Stimulated activated naive CD8-positive, alpha-beta T cell treated with anti-CD3 and anti-CD28 coated beads, Interleukin-15, Interleukin-2, amounts not matched to agents 100 ng/mL and 50 ng/mL, for 24 hours (primary cell): ENCODE data around the gene PERCC1.
"Not testable (repeated sequence)": the region's sequence is repeated elsewhere in the genome, so short reads cannot be mapped to it uniquely, and the experiment has no call there.

Experiments
- H3K27ac Mint-ChIP-seq: one replicate; pipeline ENCODE4 v1.8.0; 2021; ENCODE audit warnings: mild to moderate bottlenecking, mixed read lengths
- H3K27me3 Mint-ChIP-seq: one replicate; pipeline ENCODE4 v1.8.0; 2021; ENCODE audit warnings: mixed read lengths
- H3K36me3 Mint-ChIP-seq: one replicate; pipeline ENCODE4 v1.8.0; 2021; ENCODE audit warnings: low read depth, mixed read lengths
- H3K4me1 Mint-ChIP-seq: one replicate; pipeline ENCODE4 v1.8.0; 2021; ENCODE audit warnings: low read depth, mixed read lengths
- H3K4me3 Mint-ChIP-seq: one replicate; pipeline ENCODE4 v1.8.0; 2021; ENCODE audit warnings: mild to moderate bottlenecking, mixed read lengths
- H3K9me3 Mint-ChIP-seq: one replicate; pipeline ENCODE4 v1.8.0; 2021; ENCODE audit warnings: mixed read lengths

The PERCC1 gene

DNA sequence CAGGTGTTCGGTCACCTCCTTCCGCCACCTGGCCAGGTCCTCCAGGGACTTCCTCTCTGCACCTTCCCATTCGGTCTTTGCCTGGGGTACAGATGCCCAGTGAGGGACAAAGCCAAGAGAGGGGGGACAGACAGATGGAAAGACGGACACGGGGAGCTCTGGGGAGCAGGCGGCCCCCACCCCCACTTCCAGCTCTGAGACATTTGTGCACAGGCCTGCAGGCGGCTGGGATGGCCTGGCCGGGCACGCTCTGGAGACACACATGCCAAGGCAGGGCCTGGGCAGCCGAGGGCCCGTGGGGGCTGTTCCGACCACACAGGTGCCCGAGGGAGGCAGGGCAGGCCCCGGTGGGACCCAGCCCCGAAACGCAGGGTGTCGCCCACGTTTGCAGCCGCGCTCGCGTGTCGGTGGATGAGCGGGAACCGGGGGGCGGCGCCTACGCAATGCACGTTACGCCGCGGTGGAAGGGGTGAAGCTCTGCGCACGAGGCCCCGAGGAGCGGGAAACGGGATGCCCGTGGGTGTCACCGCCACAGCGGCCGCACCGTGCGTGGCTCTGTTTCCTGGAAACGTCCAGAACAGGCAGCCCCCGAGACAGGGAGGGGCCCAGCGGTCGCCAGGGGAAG, 6.0 kb downstream of the PERCC1 start:
- H3K27ac Mint-ChIP-seq = no peak overlapping the region
- H3K4me3 Mint-ChIP-seq = no peak overlapping the region
- no peaks in the 10 kb centered on the region for H3K36me3 Mint-ChIP-seq
- H3K4me1 Mint-ChIP-seq = peaks cover 4% of the 10 kb centered on the region
- H3K9me3 Mint-ChIP-seq = no peaks in the 10 kb centered on the region
- H3K27me3 Mint-ChIP-seq = no peaks in the 10 kb centered on the region

DNA sequence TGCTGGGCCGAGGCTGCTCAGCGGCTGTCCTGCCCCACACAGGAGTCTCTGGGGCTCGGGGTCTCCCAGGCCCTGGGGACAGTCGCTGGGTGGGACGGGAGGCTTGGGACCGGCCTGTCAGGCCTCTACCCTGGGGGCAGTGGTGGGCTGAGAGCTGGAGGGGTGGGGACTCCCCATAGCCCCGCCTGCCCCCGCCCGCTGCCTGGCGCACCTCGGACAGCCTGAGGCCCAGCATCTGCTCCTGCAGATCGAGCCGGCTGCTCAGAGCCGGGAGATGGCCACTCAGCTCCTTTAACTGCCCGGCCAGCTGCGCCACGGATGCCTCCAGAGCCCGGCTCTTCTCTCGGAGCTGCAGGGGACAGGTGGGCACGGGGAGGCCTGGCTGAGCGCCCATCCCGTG, 6.7 kb downstream of the PERCC1 start:
- no peaks in the 10 kb centered on the region for H3K36me3 Mint-ChIP-seq

GRCh38 chr16:1438229-1439057, 7.6 kb downstream of the PERCC1 start:
- Mint-ChIP-seq H3K4me1 (no peaks in the 10 kb centered on the region), H3K36me3 (no peaks in the 10 kb centered on the region), H3K27ac (no peak overlapping the region), H3K4me3 (no peak overlapping the region), H3K9me3 (no peaks in the 10 kb centered on the region), H3K27me3 (no peaks in the 10 kb centered on the region)

More for the DNA sequence above, 6.7 kb downstream of the PERCC1 start:
- H3K4me3 Mint-ChIP-seq = no peak overlapping the region
- H3K27ac Mint-ChIP-seq = no peak overlapping the region
- no peaks in the 10 kb centered on the region for H3K4me1 Mint-ChIP-seq
- H3K27me3 Mint-ChIP-seq = no peaks in the 10 kb centered on the region
- H3K9me3 Mint-ChIP-seq = no peaks in the 10 kb centered on the region

DNA sequence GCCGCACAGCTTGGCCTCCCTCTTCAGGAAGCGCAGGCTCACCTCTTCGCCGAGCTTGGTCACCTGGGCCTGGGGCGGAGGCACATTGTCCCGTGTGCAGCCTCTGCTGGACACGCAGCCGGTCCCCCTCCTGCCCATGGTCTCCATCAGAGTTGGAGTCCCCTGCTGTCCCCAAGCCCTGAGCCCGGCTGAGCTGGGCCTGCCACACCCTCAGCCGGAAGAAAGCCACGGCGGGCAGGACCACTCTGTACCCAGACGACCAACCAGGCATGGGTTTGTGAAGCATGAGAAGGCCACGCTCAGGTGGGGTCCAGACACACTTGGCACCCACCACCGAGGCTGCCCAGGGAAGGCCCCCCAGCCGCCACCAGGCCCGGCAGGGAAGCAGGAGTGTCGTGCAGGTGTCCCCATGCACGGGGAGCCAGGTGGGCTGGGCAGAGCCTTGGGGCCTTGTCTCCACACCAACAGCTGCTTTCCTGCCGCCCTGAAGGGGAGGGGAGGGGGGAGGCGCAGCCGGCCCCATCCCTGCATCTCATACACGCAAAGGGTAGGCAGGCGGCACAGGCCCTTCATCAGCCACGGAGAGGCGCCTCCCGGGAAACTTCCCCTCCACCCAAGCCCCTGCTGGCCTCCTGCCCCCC, 8.3 kb downstream of the PERCC1 start:
- no peaks in the 10 kb centered on the region for H3K4me1 Mint-ChIP-seq
- H3K9me3 Mint-ChIP-seq = no peaks in the 10 kb centered on the region
- no peaks in the 10 kb centered on the region for H3K36me3 Mint-ChIP-seq
- H3K27me3 Mint-ChIP-seq = no peaks in the 10 kb centered on the region
- H3K27ac Mint-ChIP-seq = no peak overlapping the region
- no peak overlapping the region for H3K4me3 Mint-ChIP-seq

DNA sequence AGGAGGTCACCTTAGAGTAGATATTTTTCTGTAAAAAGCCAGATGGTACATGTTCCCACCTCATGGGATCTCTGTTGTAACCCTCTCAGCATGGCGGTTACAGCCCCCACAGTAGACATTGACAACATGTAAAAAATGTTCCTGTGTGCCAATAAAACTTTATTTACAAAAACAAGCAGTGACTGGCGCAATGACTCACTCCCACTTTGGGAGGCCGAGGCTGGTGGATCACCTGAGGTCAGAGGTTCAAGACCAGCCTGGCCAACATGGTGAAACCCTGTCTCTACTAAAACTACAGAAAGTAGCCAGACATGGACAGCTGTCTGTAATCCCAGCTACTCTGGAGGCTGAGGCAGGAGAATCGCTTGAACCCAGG, 8.8 kb downstream of the PERCC1 start:
- not testable (repeated sequence) for H3K27me3 Mint-ChIP-seq, H3K36me3 Mint-ChIP-seq, H3K4me3 Mint-ChIP-seq, H3K4me1 Mint-ChIP-seq, H3K9me3 Mint-ChIP-seq, H3K27ac Mint-ChIP-seq

GRCh38 chr16:1441391-1441829, 10.5 kb downstream of the PERCC1 start:
- Mint-ChIP-seq H3K27me3 (no peaks in the 10 kb centered on the region), H3K27ac (no peak overlapping the region), H3K36me3 (no peaks in the 10 kb centered on the region), H3K4me1 (no peaks in the 10 kb centered on the region), H3K4me3 (no peak overlapping the region), H3K9me3 (no peaks in the 10 kb centered on the region)

DNA sequence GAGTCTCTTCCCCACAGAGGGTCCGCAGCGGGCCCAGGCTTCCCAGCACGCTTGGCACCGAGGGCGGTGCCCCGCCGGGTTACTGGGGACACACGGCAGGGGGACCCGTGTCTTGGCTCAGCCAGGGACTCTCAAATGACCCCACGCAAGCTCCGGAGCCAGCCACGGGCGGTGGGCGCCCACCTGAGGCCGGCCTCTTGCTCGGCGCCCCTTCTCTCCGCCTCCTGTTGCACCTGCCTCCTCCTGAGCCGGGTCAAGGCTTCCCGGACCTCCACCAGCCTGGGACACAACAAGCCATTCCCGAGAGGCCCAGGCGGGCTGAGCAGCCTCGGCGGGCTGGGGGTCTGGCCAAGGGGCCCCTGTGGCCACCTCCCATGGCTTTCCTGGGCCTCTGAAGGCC, 11.8 kb downstream of the PERCC1 start:
- Mint-ChIP-seq H3K9me3 (no peaks in the 10 kb centered on the region), H3K27me3 (no peaks in the 10 kb centered on the region), H3K4me1 (no peaks in the 10 kb centered on the region), H3K4me3 (no peak overlapping the region), H3K36me3 (no peaks in the 10 kb centered on the region), H3K27ac (no peak overlapping the region)

GRCh38 chr16:1443403-1443973, 12.6 kb downstream of the PERCC1 start:
- Mint-ChIP-seq H3K27ac (no peak overlapping the region), H3K9me3 (no peaks in the 10 kb centered on the region), H3K27me3 (no peaks in the 10 kb centered on the region), H3K4me1 (no peaks in the 10 kb centered on the region), H3K36me3 (no peaks in the 10 kb centered on the region), H3K4me3 (no peak overlapping the region)

- no peak within 1 kb of the TSS for H3K4me3 Mint-ChIP-seq
Measured at GRCh38 chr16:1443980-1444729, 13.3 kb downstream of the PERCC1 start, which contains the start of gene CCDC154. Gene CCDC154 (minus strand): TSS chr16:1444556. CDS start chr16:1444322, 234 bp downstream.

GRCh38 chr16:1444730-1445517, 14.0 kb downstream of the PERCC1 start:
- Mint-ChIP-seq H3K4me1 (no peaks in the 10 kb centered on the region), H3K27me3 (no peaks in the 10 kb centered on the region), H3K9me3 (no peaks in the 10 kb centered on the region), H3K36me3 (no peaks in the 10 kb centered on the region), H3K4me3 (no peak overlapping the region), H3K27ac (no peak overlapping the region)

More at GRCh38 chr16:1443980-1444729, 13.3 kb downstream of the PERCC1 start, which contains the start of gene CCDC154:
- H3K4me1 Mint-ChIP-seq = no peaks in the 10 kb centered on the region
- H3K27me3 Mint-ChIP-seq = no peaks in the 10 kb centered on the region
- H3K9me3 Mint-ChIP-seq = no peaks in the 10 kb centered on the region
- H3K27ac Mint-ChIP-seq = no peak within 1 kb of the TSS
- H3K36me3 Mint-ChIP-seq = no peaks in the 10 kb centered on the region

DNA sequence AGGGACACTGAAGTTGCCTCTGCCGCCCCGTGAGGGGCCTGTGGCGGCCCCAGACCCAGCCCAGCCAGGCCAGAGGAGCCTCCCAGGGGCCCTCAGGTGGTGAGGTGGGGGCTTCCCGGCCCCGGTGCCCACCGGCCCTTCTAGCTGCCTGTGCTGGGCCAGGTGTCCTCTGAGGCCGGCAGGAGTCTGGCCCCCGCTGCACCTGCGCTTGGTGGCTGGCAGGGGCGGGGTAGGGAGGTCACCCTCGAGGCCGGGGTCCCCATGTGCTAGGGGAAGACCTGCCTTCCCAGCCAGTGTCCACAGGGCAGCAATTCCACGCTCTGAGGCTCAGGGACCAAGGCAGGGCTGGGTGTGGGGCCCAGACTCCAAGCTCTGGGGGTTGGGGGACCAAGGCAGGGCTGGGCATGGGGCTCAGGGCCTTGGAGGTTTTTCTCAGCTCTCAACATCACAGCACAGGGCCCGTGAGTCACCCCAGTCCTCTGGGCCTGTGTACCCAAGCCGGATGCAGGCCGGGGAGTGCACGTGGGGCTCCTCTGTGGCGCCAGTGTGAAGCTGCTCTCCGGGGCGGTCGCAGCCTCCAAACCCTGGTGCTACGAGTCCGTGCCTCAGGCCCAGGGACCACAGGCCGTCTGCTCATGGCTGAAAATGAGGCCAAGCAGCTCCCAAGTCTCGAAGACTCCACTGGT, 14.8 kb downstream of the PERCC1 start:
- Mint-ChIP-seq H3K36me3 (no peaks in the 10 kb centered on the region), H3K9me3 (no peaks in the 10 kb centered on the region), H3K27ac (no peak overlapping the region), H3K27me3 (no peaks in the 10 kb centered on the region), H3K4me3 (no peak overlapping the region), H3K4me1 (no peaks in the 10 kb centered on the region)

DNA sequence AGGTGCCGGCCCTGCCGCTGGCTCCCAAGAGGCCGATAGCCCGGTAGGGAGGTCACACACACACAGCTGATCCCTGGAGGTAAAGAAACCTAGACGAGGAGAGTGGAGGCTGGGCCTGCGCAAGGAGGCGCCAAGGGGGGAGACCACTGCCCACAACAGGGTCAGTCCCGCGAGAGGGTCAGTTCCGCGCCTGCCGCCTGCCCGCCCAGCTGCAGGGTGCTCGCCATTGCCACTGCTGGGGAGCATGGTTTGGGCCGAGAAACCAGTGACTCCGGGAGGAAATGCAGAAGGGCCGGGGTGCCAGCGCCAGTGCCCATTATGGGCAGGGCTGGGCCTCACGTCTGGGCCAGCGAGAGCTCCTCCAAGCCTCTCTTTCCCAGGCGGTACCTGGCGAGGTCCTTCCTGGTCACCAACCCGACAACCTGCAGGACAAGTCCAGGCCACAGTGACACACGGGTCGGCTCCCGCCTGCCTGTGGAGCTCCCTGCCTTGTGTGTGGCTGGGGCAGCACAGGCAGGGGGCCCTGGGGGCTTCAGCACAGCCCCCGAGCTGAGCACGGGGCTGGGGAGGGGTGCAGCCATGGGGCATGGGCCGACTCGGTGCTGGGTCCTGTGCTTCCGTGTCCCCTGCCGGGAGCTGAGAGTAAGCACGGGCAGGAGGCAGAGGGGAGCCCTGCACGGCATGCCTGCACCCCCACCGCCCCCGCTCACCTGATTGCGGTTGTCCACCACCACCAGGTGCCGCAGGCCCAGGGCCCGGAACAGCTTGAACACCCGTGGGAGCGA, 15.6 kb downstream of the PERCC1 start:
- Mint-ChIP-seq H3K4me3 (no peak overlapping the region), H3K36me3 (no peaks in the 10 kb centered on the region), H3K27ac (no peak overlapping the region), H3K27me3 (no peaks in the 10 kb centered on the region), H3K9me3 (no peaks in the 10 kb centered on the region), H3K4me1 (no peaks in the 10 kb centered on the region)

GRCh38 chr16:1447965-1448364, 17.1 kb downstream of the PERCC1 start:
- Mint-ChIP-seq H3K9me3 (no peaks in the 10 kb centered on the region), H3K36me3 (no peaks in the 10 kb centered on the region), H3K27ac (no peak overlapping the region), H3K4me3 (no peak overlapping the region), H3K27me3 (no peaks in the 10 kb centered on the region), H3K4me1 (no peaks in the 10 kb centered on the region)
